SK-N-SH (cell line): ENCODE data around the gene MPPED2. TPM values are rescaled to one million over a fixed set of nuclear protein-coding genes. Genes with fewer than 3 reads are reported as not detected.

ENCODE experiments used
- CTCF ChIA-PET: fragments of 300-600, 350-600 bp; formaldehyde crosslinking; extraction: SDS; loops from one replicate; lab custom pipeline; 2021; lab: Yijun Ruan, JAX
- POLR2A ChIA-PET: fragments of 350-600 bp; sonication (Branson Sonifier 250); formaldehyde crosslinking; extraction: SDS; loops from one replicate; lab custom pipeline; 2020; ENCODE audit warnings: antibody characterized with exemption, inconsistent platforms; lab: Yijun Ruan, JAX
- DNase-seq: peaks from one replicate; pipeline ENCODE4 v3.0.0; 2012
- H2AFZ ChIP-seq: fragments of 200-600 bp; sonication (generic); 2 replicates; pipeline ENCODE4 v1.8.1; 2016; ENCODE audit warnings: antibody characterized with exemption, mild to moderate bottlenecking, low read depth
- H3F3A ChIP-seq: fragments of 200-600 bp; sonication (generic); replicated peaks from 2 replicates; pipeline ENCODE3; 2016; ENCODE audit warnings: antibody characterized with exemption, mild to moderate bottlenecking; ENCODE audit not compliant: insufficient read depth
- H3K27ac ChIP-seq, 2 experiments: fragments of 200-500 bp in 1 of 2; fragments of 200-600 bp in 1 of 2; sonication (Bioruptor generic) in 1 of 2; sonication (generic), shearing (Covaris generic) in 1 of 2; 2 replicates each; pipeline versions ENCODE4 v1.5.1 to v1.6.1; 2014 to 2016; ENCODE audit warnings: low read depth in 2 of 2, inconsistent platforms in 1 of 2, low read length in 1 of 2, mild to moderate bottlenecking in 1 of 2, mixed read lengths in 1 of 2
- H3K27me3 ChIP-seq: fragments of 200-600 bp; sonication (generic), shearing (Covaris generic); 2 replicates; pipeline ENCODE4 v1.6.1; 2016; ENCODE audit warnings: mixed run types; ENCODE audit not compliant: insufficient read depth
- H3K36me3 ChIP-seq, 2 experiments: fragments of 200-500 bp in 1 of 2; fragments of 200-600 bp in 1 of 2; sonication (Bioruptor generic) in 1 of 2; sonication (generic) in 1 of 2; replicated peaks in 1 of 2; 2 replicates each; pipeline versions ENCODE3 to v1.5.1; 2014 to 2016; ENCODE audit warnings: low read length in 1 of 2, mild to moderate bottlenecking in 1 of 2; ENCODE audit not compliant: insufficient read depth in 2 of 2, control insufficient read depth in 1 of 2
- H3K4me1 ChIP-seq, 2 experiments: fragments of 200-500 bp in 1 of 2; fragments of 200-600 bp in 1 of 2; sonication (Bioruptor generic) in 1 of 2; sonication (generic), shearing (Covaris generic) in 1 of 2; 2 replicates each; pipeline versions ENCODE4 v1.5.1 to v1.6.1; 2014 to 2016; ENCODE audit warnings: low read depth in 1 of 2, low read length in 1 of 2, mixed run types in 1 of 2; ENCODE audit not compliant: insufficient read depth in 2 of 2, control insufficient read depth in 1 of 2
- H3K4me2 ChIP-seq: fragments of 200-600 bp; sonication (generic), shearing (Covaris generic); 2 replicates; pipeline ENCODE4 v1.6.1; 2017; ENCODE audit warnings: mixed run types
- H3K4me3 ChIP-seq, 2 experiments: fragments of 200-500 bp in 1 of 2; fragments of 200-600 bp in 1 of 2; sonication (Bioruptor generic) in 1 of 2; sonication (generic), shearing (Covaris generic) in 1 of 2; 2 replicates each; pipeline versions ENCODE4 v1.5.1 to v1.8.1; 2014 to 2016; ENCODE audit warnings: low read depth in 2 of 2, inconsistent platforms in 1 of 2, low read length in 1 of 2, mild to moderate bottlenecking in 1 of 2, mixed read lengths in 1 of 2, moderate library complexity in 1 of 2
- H3K79me2 ChIP-seq: fragments of 200-600 bp; sonication (generic); 2 replicates; pipeline ENCODE4 v1.8.1; 2017; ENCODE audit warnings: mild to moderate bottlenecking; ENCODE audit not compliant: insufficient read depth
- H3K9ac ChIP-seq: fragments of 200-600 bp; sonication (generic); 2 replicates; pipeline ENCODE4 v1.6.1; 2017; ENCODE audit warnings: mixed run types
- H3K9me2 ChIP-seq: fragments of 200-600 bp; sonication (generic); 2 replicates; pipeline ENCODE4 v1.6.1; 2017; ENCODE audit warnings: mixed run types
- H3K9me3 ChIP-seq: fragments of 200-600 bp; sonication (generic); 2 replicates; pipeline ENCODE4 v1.6.1; 2017; ENCODE audit warnings: mixed run types, mild to moderate bottlenecking, moderate library complexity
- H4K20me1 ChIP-seq: fragments of 200-600 bp; sonication (generic); 2 replicates; pipeline ENCODE4 v1.6.1; 2017; ENCODE audit warnings: mild to moderate bottlenecking, mixed run types; ENCODE audit not compliant: insufficient read depth
- CHD2 ChIP-seq: fragments of 150-350 bp; IDR thresholded peaks from 2 replicates; pipeline ENCODE4 v1.6.1; 2018; ENCODE audit warnings: low read length; ENCODE audit not compliant: partially characterized antibody
- ELF1 ChIP-seq: IDR thresholded peaks from 2 replicates; pipeline ENCODE4 v1.4.0; 2012
- EP300 ChIP-seq, 2 experiments: IDR thresholded peaks; 2 replicates each; pipeline versions ENCODE4 v1.4.0 to v1.6.1; 2012; ENCODE audit warnings: borderline replicate concordance in 1 of 2, low read depth in 1 of 2, low read length in 1 of 2
- EZH2phosphoT487 ChIP-seq: fragments of 200-600 bp; sonication (generic); IDR thresholded peaks from 2 replicates; pipeline ENCODE4 v1.6.1; 2017; ENCODE audit warnings: low read depth, mixed run types, mild to moderate bottlenecking, antibody characterized with exemption, moderate library complexity, borderline replicate concordance
- FOXJ3 ChIP-seq: sonication (generic); formaldehyde crosslinking; IDR thresholded peaks from 2 replicates; pipeline ENCODE4 v1.5.1; 2020; ENCODE audit warnings: mild to moderate bottlenecking, missing genetic modification reagents
- GABPA ChIP-seq: IDR thresholded peaks from 2 replicates; pipeline ENCODE4 v1.4.0; 2012; ENCODE audit warnings: low read depth, mild to moderate bottlenecking
- JUND ChIP-seq: IDR thresholded peaks from 2 replicates; pipeline ENCODE4 v1.4.0; 2012
- MEF2A ChIP-seq: IDR thresholded peaks from 2 replicates; pipeline ENCODE4 v1.4.0; 2012; ENCODE audit warnings: low read depth, borderline replicate concordance
- MXI1 ChIP-seq: IDR thresholded peaks from 2 replicates; pipeline ENCODE4 v1.6.1; 2012; ENCODE audit warnings: mild to moderate bottlenecking, low read depth, low read length, improper control_type of control experiment
- RXRA ChIP-seq: IDR thresholded peaks from 2 replicates; pipeline ENCODE4 v1.4.0; 2012; ENCODE audit warnings: low read depth, mild to moderate bottlenecking, borderline replicate concordance
- SIN3A ChIP-seq: IDR thresholded peaks from 2 replicates; pipeline ENCODE4 v1.6.1; 2012; ENCODE audit warnings: low read depth, mild to moderate bottlenecking, low read length, moderate library complexity, borderline replicate concordance
- TCF12 ChIP-seq: IDR thresholded peaks from 2 replicates; pipeline ENCODE4 v1.4.0; 2012
- TEAD4 ChIP-seq: IDR thresholded peaks from 2 replicates; pipeline ENCODE4 v1.4.0; 2012; ENCODE audit warnings: mild to moderate bottlenecking, borderline replicate concordance; ENCODE audit not compliant: insufficient read depth
- WGBS: methylation state at CpG from one replicate; pipeline ENCODE4 v1.1.6; 2017; ENCODE audit warnings: low lambda C conversion rate; 5-methylcytosine and 5-hydroxymethylcytosine counted together
- polyA plus RNA-seq, 3 experiments: library from polyadenylated mRNA; depleted of rRNA; stranded (reverse); fragments of >200 nt; gene quantifications; 2 replicates each; pipeline ENCODE4 v1.2.3, GENCODE V29; 2012
- TF ChIP-seq, protein P1 (sequence below): IDR thresholded peaks from 2 replicates; pipeline ENCODE4; 2012
- TF ChIP-seq, protein P2 (sequence below): fragments of 150-350 bp; IDR thresholded peaks from 2 replicates; pipeline ENCODE4 v1.6.1; 2017; ENCODE audit warnings: antibody characterized with exemption, low read length, low read depth, borderline replicate concordance
- TF ChIP-seq, protein P3 (sequence below): IDR thresholded peaks from 2 replicates; pipeline ENCODE4 v1.4.0; 2012; ENCODE audit warnings: low read depth, borderline replicate concordance
- TF ChIP-seq, protein P4 (sequence below): fragments of 200-600 bp; sonication (generic); IDR thresholded peaks from 2 replicates; pipeline ENCODE4 v1.6.1; 2017; ENCODE audit warnings: antibody characterized with exemption, mild to moderate bottlenecking, moderate library complexity
- TF ChIP-seq, protein P5 (sequence below): IDR thresholded peaks from 2 replicates; pipeline ENCODE4 v1.4.0; 2012; ENCODE audit warnings: low read depth
- TF ChIP-seq, protein P6 (sequence below): IDR thresholded peaks from 2 replicates; pipeline ENCODE4 v1.4.0; 2012; ENCODE audit warnings: low read depth, borderline replicate concordance
- TF ChIP-seq, protein P7 (sequence below): fragments of 150-350 bp; IDR thresholded peaks from 2 replicates; pipeline ENCODE4 v1.6.1; 2016; ENCODE audit warnings: mild to moderate bottlenecking, low read depth, low read length

The MPPED2 gene
- polyA plus RNA-seq, 1 of the 3 experiments (the other 2 are of a cell fraction) = 0.05 TPM

DNA sequence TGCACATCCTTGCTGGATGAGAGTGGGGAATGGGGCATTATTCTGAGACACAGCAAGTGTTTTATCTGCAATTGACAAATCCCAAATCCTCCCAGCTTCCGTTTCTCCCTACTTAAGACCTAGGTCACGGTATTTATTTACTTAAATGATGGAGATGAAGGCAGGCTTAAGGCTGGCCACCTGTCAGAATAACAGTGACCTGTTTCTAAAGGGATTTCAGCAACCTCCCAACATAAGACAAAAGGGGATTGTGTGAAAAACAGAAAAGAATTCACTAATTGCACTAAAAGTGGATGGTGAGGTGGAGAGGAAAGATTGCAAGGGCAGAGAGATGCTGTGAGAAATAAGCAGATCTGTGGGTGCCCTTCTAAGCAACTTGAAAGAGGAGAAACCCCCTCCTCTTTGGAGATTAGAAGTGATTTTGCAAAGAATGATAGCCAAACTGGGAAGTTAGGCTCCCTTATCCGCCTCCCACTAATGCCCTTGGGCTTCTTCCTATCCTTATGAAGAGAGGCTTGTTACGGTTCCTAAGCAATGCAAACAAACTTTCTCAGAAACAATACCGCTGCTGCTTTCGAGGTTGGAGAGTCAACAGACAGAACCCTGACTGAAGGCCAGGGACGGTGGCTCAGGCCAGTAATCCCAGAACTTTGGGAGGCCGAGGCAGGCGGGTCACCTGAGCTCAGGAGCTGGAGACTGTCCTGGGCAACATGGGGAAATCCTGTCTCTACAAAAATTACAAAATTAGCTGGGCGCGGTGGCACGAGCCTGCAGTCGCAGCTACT lies 179.0 kb downstream of the MPPED2 start:
- WGBS = 40% methylated on average over 13 of the region's 13 CpGs
- Histone ChIP-seq H3K4me2 (no peak overlapping the region), H3K4me1 (no peaks in the 10 kb centered on the region), H3K9me2 (no peaks in the 10 kb centered on the region), H3K9me3 (no peaks in the 10 kb centered on the region), H3K79me2 (no peaks in the 10 kb centered on the region), H3K27me3 (no peaks in the 10 kb centered on the region), H3K36me3 (no peaks in the 10 kb centered on the region), H4K20me1 (no peaks in the 10 kb centered on the region), H2AFZ (no peak overlapping the region), H3K9ac (no peak overlapping the region), H3F3A (no peaks in the 10 kb centered on the region), H3K27ac (no peak overlapping the region), H3K4me3 (no peak overlapping the region)
- ChIA-PET CTCF (no interaction called here), POLR2A (no interaction called here)
- TF ChIP-seq, protein P1, sequence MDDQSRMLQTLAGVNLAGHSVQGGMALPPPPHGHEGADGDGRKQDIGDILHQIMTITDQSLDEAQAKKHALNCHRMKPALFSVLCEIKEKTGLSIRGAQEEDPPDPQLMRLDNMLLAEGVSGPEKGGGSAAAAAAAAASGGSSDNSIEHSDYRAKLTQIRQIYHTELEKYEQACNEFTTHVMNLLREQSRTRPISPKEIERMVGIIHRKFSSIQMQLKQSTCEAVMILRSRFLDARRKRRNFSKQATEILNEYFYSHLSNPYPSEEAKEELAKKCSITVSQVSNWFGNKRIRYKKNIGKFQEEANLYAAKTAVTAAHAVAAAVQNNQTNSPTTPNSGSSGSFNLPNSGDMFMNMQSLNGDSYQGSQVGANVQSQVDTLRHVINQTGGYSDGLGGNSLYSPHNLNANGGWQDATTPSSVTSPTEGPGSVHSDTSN = no peak
- TF ChIP-seq SIN3A = no peak
- no peak for TF ChIP-seq EP300 (IDR thresholded peaks at IDR 0.05; ENCODE audit: borderline replicate concordance in 1 of 2, low read depth in 1 of 2, low read length in 1 of 2)
- TF ChIP-seq JUND = no peak
- TF ChIP-seq, protein P2, sequence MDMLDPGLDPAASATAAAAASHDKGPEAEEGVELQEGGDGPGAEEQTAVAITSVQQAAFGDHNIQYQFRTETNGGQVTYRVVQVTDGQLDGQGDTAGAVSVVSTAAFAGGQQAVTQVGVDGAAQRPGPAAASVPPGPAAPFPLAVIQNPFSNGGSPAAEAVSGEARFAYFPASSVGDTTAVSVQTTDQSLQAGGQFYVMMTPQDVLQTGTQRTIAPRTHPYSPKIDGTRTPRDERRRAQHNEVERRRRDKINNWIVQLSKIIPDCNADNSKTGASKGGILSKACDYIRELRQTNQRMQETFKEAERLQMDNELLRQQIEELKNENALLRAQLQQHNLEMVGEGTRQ = no peak
- TF ChIP-seq MEF2A = no peak
- TF ChIP-seq GABPA = no peak
- TF ChIP-seq CHD2 = no peak
- TF ChIP-seq TCF12 = no peak
- TF ChIP-seq, protein P3, sequence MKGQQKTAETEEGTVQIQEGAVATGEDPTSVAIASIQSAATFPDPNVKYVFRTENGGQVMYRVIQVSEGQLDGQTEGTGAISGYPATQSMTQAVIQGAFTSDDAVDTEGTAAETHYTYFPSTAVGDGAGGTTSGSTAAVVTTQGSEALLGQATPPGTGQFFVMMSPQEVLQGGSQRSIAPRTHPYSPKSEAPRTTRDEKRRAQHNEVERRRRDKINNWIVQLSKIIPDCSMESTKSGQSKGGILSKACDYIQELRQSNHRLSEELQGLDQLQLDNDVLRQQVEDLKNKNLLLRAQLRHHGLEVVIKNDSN = no peak
- TF ChIP-seq RXRA = no peak
- TF ChIP-seq ELF1 = no peak
- TF ChIP-seq, protein P4, sequence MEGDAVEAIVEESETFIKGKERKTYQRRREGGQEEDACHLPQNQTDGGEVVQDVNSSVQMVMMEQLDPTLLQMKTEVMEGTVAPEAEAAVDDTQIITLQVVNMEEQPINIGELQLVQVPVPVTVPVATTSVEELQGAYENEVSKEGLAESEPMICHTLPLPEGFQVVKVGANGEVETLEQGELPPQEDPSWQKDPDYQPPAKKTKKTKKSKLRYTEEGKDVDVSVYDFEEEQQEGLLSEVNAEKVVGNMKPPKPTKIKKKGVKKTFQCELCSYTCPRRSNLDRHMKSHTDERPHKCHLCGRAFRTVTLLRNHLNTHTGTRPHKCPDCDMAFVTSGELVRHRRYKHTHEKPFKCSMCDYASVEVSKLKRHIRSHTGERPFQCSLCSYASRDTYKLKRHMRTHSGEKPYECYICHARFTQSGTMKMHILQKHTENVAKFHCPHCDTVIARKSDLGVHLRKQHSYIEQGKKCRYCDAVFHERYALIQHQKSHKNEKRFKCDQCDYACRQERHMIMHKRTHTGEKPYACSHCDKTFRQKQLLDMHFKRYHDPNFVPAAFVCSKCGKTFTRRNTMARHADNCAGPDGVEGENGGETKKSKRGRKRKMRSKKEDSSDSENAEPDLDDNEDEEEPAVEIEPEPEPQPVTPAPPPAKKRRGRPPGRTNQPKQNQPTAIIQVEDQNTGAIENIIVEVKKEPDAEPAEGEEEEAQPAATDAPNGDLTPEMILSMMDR = no peak
- TF ChIP-seq EZH2phosphoT487 = no peak
- TF ChIP-seq, protein P5, sequence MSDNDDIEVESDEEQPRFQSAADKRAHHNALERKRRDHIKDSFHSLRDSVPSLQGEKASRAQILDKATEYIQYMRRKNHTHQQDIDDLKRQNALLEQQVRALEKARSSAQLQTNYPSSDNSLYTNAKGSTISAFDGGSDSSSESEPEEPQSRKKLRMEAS = no peak
- TF ChIP-seq, protein P6, sequence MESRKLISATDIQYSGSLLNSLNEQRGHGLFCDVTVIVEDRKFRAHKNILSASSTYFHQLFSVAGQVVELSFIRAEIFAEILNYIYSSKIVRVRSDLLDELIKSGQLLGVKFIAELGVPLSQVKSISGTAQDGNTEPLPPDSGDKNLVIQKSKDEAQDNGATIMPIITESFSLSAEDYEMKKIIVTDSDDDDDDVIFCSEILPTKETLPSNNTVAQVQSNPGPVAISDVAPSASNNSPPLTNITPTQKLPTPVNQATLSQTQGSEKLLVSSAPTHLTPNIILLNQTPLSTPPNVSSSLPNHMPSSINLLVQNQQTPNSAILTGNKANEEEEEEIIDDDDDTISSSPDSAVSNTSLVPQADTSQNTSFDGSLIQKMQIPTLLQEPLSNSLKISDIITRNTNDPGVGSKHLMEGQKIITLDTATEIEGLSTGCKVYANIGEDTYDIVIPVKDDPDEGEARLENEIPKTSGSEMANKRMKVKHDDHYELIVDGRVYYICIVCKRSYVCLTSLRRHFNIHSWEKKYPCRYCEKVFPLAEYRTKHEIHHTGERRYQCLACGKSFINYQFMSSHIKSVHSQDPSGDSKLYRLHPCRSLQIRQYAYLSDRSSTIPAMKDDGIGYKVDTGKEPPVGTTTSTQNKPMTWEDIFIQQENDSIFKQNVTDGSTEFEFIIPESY = no peak
- TF ChIP-seq, protein P7, sequence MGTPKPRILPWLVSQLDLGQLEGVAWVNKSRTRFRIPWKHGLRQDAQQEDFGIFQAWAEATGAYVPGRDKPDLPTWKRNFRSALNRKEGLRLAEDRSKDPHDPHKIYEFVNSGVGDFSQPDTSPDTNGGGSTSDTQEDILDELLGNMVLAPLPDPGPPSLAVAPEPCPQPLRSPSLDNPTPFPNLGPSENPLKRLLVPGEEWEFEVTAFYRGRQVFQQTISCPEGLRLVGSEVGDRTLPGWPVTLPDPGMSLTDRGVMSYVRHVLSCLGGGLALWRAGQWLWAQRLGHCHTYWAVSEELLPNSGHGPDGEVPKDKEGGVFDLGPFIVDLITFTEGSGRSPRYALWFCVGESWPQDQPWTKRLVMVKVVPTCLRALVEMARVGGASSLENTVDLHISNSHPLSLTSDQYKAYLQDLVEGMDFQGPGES = no peak
- no peak for TF ChIP-seq FOXJ3 (CRISPR knock-in tag)
- no peak for TF ChIP-seq MXI1
- TF ChIP-seq TEAD4 = no peak
- DNase-seq = no peak
